ENCODE results near the gene PHLDB3.
"Not testable (repeated sequence)": the region's sequence is repeated elsewhere in the genome, so short reads cannot be mapped to it uniquely, and the experiment has no call there.

PHLDB3 gene

DNA sequence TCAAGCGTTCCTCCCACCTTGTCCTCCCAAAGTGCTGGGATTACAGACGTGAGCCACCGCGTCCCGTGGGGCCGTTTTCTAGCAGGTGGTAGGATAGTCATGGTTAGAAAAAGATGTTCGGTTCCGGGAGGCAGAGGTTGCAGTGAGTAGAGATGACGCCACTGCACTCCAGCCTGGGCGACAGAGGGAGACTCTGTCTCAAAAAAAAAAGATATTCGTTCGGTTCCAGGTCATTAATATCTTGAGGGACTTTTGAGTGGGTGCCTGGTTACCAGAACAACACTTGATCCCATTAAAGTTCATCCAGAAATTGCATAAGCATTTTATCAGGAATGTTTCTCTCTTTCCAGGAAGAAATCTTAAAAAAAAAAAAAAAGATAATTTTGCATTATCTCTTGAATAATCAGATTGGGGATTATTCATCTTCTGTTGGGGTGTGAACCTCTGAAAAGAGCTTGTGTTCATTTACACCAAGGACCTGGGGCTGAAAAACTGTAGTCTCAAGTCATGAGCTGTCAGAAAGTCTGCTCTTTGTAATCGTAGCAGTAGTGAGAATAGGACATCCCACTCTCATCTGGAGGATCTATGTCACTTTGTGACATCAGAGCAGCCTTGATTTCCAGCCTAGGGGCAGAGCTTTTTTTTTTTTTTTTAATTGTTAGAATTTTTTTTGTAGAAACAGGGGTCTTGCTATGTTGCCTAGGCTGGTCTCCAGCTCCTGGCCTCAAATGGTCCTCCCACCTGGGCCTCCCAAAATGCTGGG, 23.5 kb upstream of the PHLDB3 start:
- no peak for DNase-seq (ENCODE audit: low read depth in 2 of 2)

DNA sequence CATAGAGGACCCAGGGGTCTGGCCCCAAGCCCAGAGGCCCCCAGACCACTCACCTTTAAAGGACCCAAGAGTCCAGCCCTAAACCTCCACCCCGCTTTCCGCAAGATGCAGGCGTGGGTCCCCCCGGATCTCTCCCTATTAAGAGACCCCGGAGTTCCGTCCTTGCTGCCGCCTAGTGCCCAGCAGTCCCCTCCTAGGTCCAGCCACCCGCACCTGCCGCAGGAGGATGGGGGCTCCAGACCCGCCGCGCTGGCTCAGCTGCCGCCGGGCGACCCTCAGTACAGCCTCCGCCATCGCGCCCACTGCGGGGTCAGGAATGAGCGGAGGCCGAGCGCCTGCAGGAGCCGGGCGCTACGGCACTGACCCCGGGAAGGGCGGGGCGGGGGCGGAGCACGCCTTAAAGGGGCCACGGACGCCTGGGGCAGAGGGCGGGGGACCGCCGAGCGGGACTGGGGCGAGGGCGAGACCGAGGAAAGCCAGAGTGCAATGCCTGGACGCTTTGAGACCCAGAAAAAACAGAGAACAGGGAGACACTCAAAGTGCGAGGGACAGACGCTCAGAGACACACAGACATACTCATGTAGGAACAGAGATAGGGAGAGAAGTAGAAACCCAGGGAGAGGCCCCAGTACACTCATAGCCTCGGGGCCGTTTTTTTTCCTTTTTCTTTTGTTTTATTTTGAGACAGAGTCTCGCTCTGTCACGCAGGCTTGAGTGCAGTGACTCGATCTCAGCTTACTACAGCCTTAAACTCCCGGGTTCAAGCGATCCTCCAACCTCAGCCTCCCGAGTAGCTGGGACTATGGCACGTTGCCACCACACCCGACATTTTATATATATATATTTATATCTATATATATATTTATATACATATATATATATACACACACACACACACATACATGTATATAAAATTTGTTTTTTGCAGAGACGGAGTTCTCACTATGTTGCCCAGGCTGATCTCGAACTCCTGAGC, 22.6 kb upstream of the PHLDB3 start, which contains the start of gene ETHE1:
Gene ETHE1, minus strand, starts transcription at position 318 of the 976 bp plus-strand sequence. Its CDS starts 24 bp downstream, at position 294.
- peak; percentile 44 to 53 for DNase-seq (ENCODE audit: low read depth in 2 of 2)

DNA sequence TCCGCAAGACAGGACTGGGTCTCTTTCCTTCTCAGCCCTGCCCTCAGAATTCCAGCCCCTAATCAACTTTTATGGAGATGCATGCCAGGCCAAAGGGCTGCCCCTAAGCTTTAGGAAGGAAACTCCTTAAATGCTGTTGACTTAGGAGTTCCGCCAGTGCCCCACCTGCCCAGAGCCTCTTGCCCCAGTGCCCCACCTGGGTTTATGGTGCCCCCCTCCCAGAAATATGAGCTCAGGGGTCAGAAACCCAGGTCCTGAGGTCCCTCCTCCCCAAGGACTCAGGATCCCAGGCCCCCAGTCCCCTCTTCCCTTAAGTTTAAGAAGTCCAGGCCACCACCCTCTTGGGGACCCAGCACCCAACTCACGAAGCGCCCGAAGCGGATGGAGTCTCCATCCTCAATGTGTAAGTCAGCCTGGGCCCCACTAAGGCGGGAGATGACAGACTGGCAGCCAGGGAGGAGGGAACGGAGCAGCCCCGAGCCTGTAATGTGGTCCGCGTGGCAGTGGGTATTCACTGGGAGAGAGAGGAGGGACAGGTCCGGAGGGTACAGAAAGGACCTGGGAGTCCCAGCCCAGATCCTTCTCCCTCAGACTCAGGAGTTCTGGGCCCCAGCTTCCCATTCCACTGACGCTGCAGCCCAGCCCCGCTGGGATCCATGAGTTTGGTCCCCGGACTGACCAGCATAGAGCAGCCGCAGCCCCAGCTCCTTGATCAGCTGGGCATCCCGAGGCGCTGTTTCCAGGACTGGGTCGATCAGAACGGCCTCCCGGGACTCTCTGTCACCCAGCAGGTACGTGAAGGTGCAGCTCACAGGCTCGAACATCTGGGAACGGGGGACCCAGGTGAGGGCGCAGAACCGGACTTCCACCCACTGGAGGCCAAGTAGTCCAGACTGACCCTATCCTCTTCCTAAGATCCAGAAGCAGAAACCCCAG, 21.6 kb upstream of the PHLDB3 start:
- no peak for DNase-seq (ENCODE audit: low read depth in 2 of 2)

DNA sequence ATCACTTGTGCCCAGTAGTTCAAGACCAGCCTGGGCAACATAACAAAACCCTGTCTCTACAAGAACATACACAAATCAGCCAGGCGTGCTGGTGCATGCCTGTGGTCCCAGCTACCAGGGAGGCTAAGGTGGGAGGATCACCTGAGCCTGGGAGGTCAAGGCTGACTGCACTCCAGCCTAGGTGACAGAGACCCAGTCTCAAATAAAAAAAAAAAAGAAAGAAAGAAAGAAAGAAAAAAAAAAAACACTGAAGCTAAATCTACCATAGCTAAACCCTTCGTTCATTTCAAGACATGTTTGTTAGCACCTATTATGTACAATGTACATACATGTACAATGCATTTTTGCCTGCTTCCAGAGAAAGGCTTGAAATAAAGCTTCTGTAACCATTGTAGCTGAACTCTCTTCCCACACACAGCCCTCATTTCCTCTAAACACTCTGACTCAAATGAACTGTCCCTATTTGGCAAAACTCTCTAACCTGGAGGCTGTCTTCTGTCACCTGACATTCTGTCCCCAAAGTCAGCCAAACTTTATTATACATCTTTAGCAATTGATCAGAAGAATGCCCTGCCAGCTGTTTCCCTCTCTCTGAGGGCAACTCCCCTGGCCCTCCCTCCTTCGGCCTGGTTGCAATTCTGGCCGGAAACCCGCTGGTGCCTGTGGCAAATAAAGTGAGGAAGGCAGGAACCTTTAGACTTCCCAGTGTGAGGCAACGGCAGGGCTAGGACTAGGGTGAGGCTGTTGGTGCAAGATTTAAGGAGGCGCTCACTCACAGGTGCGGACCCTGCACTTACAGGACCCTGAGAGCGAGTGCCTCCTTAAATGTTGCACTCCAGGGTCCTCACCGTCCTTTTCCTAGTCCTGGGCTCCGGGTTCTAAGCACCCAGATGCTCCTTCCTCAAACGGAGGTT, 20.6 kb upstream of the PHLDB3 start:
- no peak for DNase-seq (ENCODE audit: low read depth in 2 of 2)

DNA sequence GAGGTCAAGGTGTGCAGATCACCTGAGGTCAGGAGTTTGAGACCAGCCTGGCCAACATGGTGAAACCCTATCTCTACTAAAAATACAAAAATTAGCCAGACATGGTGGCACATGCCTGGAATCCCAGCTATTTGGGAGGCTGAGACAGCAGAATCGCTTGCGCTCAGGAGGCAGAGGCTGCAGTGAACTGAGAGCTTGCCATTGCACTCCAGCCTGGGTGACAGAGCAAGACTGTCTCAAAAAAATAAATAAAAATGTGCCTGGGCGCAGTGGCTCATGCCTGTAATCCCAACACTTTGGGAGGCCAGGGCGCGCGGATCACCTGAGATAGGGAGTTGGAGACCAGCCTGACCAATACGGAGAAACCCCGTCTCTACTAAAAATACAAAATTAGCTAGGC, 19.1 kb upstream of the PHLDB3 start:
- not testable (repeated sequence) for DNase-seq (ENCODE audit: low read depth in 2 of 2)

DNA sequence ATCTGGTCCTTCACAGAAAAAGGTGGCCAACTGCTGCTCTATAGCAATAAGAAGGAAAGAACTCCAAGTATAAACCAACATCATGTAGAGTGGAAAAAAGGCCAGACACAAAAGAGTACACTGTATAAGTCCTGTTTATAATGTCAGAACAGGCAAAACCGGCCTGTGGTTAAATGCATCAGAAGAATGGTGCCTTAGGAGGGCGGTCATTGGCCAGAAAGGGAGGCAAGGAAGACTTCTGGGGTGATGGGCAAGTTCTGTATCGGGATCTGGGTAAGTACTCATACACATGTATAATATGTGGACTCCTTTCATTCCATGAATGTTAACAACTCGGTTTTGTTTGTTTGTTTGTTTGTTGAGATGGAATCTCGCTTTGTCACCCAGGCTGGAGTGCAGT, 18.4 kb upstream of the PHLDB3 start:
- no peak for DNase-seq (ENCODE audit: low read depth in 2 of 2)

DNA sequence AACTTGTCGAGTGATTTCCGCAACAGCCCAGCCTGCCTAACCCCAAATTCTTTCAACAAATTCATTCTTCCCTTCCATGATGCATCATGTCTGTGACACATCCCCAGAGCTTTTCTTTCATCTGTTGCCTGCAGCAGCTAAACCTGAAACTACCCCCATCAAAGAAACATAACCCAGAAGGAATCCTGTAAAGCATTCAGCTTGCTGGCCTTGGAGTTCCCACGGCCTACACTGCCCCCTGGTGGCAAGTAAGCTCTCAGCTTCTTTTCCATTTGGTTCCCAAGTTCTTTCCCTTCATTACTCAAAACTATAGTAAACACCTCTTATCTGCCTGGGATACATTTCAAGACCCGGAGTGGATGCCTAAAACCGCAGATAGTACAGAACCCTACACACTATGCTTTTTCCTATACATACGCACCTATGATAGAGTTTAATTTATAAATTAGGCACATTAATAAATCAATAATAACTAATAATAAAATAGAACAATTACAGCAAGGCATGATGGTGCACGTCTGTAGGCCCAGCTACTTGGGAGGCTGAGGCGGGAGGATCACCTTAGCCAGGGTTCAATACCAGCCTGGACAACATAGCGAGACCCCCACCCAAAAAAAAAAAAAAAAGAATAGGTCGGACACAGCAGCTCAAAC, 15.0 kb upstream of the PHLDB3 start:
- peak in 1 of 2 donors; percentile 54 for DNase-seq (ENCODE audit: low read depth in 2 of 2)

DNA sequence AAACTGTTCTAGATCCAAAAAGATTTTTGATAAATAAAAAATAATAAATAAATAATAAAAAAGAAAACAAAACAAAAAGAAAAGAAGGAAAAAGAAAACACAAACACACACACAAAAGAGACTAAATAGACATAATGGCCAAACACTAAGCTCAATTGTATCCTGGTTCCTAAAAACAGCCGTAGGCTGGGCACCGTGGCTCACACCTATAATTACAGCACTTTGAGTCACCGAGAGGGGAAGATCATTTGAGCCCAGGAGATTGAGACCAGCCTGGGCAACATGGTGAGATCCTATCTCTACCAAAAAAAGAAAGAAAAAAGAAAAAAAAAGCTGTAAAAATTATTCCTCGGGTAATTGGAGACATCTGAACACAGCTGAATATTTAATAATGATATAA, 13.5 kb upstream of the PHLDB3 start:
- DNase-seq (ENCODE audit: low read depth in 2 of 2) = no peak

DNA sequence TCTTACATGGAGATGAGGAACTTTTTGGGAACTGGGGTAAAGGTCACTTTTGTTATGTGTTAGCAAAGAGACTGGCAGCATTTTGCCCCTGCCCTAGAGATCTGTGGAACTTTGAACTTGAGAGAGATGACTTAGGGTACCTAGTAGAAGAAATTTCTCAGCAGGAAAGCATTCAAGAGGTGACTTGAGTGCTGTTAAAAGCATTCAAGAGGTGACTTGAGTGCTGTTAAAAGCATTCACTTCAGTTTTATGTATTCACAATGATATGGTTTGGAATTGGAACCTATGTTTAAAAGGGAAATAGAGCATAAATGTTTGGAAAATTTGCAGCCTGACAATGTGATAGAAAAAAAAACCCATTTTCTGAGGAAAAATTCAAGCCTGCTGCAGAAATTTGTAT, 7.9 kb upstream of the PHLDB3 start:
- not testable (repeated sequence) for DNase-seq (ENCODE audit: low read depth in 2 of 2)

DNA sequence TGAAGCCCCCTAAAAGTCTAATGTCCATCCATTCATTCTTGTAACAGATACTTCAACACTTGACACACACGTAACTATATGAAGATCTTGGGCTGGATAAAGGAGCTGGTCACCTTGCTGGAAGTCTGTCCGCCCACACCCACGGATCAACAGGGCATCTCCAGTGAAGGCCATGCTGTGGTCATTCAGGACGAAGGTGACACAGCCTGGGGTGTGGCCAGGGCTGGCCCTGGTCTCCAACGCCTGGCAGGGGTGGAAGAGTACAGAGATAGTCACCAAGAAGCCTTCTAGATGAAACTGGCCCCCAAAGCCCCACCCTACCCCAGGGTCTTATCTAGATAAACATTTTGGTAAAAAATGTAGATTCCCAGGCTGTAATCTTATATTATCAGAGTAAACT, 6.8 kb upstream of the PHLDB3 start:
- DNase-seq (ENCODE audit: low read depth in 2 of 2) = no peak

DNA sequence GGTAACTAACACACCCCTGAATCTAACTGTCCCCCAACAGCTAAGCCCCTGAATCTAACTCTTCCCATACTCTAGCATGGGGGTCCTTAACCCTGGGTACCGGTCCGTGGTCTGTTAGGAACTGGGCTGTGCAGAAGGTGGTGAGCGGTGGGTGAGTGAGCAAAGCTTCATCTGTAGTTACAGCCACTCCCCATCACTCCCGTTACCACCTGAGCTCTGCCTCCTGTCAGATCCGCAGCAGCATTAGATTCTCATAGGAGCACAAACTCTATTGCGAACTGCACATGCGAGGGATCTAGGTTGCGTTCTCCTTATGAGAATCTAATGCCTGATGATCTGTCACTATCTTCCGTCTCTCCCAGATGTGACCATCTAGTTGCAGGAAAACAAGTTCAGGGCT, 6.2 kb upstream of the PHLDB3 start:
- DNase-seq (ENCODE audit: low read depth in 2 of 2) = no peak

DNA sequence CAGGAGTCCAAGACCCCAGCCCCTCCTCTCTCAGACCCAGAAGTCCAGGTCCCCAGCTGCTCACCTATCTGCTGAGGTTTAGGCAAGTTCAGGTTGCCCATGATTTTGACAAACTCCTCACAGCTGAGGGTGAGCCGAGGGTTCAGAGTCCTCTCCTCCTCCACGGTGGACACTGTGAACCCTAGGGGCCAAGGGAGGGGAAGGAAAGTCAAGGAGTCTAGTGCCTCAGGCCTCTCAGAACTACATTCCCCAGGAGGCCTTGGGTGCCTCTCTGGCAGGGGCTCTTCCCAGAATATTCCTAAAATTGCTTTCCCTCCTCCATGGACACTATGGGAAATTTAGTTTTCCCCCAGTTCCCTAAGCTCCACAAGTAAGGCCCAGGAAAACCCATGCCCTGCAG, 3.3 kb upstream of the PHLDB3 start:
- no peak for DNase-seq (ENCODE audit: low read depth in 2 of 2)

DNA sequence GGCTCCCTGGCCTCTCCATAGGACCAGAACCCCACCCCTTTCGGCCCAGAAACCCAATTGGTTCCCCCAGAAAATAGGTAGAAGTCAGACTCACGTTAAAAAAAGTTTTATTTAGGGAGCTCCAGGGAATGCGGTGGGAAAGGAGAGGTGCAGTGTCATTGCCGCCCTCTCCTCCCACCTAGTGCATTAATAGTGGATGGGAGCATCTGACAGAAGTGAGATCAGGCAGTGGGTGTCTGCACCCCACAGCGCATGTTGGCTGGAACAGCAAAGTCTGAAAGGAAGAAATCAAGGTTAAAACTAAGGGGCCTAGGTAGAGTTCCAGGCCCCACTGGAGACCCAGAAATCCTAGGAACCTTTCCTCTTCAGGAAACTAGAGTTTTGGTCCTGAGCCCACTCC, 2.1 kb upstream of the PHLDB3 start:
- no peak for DNase-seq (ENCODE audit: low read depth in 2 of 2)

DNA sequence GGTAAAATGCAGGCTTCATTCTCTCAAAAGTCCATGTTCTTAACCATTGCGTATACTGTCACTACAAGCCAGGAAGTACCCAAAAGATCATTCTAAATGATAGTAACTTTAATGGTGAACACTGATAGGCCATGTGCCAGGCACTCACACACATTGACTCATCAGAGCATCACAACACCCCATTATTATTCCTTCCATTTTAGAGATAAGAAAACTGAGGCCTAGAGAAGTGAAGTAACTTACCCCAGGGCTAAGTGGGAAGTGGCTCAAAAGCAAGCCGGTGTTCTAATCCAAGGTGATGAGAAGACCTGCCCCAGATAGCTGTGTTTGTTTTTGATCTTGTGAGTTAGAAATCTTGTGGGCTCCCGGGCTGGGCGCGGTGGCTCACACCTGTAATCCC, 1.4 kb upstream of the PHLDB3 start:
- DNase-seq (ENCODE audit: low read depth in 2 of 2) = no peak

DNA sequence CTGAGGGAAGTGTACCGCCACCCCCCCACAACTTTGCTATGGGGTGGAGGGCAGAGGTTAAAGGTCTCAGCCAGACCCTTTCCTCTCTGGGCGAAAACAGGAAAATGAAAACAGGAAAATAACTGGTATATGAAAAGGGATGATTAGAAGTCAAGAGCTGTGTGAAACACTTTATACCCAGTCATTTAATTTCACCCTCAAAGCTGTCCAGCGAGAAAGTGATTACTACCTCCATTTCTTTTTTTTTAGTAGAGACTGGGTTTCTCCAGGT, 575 bp upstream of the PHLDB3 start:
- no peak for DNase-seq (ENCODE audit: low read depth in 2 of 2)

DNA sequence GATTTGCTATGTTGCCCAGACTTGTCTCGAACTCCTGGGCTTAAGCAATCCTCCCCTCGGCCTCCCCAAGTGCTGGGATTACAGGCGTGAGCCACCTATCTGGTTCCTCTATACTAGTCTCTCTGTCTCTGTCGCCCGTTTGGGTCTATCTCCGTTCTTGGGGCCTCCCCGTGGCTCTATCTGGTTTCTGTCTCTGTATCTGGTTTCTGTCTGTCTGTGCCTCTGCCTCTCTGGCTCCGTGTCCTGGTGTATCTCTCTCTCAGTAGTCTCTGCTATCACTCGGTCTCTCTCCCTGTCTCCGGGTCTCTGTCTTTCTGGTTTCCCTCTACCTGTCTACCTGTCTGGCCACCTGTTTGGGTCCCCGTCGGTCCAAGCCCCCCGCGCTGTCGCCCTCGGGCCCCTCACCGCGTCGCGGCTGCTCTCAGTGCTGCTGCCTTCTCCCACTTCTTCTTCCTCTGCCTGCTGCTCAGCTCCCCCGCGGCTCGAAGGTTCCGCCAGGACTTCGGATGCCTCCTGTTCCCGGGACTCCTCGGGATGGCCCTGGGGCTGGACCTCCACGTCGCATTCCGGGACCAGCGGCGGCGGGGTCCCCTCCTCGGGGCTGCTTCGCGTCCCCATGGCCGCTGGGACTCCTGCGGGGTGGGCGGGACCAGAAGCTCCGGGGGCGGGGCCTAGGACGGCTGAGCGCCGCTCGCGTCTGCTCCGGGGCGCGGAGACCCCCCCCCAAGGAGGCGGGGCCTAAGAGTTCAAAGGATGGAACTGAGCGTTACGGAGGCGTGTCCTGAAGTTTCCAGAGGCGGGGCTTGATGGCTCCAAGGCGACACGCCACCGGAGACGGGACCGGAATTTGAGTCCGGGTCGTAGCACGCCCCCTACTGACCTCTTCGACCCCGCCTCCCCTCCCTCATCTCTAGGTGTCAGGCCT, 783 bp downstream of the PHLDB3 start:
- peak; percentile 96 to 97 for DNase-seq (ENCODE audit: low read depth in 2 of 2)

DNA sequence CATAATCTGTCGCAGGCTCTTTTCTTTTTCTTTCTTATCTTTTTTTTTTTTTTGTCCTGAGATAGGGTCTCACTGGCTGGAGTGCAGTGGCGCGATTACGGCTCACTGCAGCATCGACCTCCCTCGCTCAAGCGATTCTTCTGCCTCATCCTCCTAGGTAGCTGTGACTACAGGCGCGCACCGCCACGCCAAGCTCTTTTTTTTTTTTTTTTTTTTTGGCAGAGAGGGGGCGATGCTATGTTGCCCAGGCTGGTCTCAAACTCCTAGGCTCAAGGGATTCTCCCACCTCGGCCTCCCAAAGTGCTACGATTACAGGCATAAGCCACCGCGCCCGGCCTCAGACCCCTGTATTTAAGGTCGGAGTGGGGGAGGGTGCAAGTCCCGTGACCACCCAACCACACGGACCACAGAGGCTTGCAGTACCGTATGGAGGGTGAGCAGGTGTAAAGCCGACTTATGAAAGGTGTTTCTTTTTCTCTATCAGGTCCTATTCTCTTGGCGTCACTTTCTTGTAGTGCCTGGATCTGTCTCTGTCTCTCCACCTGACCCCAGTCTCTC, 2.0 kb downstream of the PHLDB3 start:
- no peak for DNase-seq (ENCODE audit: low read depth in 2 of 2)

DNA sequence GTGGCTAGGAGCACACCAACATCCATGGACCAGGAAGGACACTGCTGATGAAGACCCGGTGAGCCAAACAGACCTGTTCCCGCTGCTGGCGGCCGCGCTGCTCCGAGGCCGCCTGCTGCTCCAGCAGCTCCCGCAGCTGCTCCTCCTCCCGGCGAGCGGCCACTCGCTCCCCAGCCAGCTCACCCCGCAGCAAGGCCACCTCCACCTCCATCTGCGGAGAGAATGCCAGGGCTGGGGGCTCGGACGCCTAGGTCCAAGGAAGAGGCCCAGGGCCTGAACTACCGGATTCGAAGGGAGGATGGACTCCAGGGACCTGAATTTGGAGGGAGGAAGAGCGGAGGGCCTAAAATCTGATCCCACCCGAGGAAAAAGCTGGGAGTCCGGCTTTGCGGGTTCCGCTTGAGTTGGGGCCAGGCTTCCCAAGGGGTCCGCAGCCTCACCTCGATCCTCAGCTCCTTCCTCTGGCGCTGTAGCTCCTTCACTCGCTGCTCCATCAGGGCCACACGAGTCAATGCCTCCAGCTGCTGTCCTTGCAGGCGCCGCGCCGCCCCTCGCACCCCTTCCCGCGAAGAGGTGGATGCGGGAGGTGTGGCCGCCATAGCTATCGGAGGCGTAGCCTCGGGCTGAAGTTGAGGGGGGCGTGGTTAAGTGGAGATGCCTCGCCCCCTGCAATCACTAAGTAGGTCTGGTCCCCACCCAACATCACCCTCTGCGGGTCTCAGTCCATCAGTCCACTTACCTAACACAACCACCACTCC, 2.7 kb downstream of the PHLDB3 start:
- DNase-seq (ENCODE audit: low read depth in 2 of 2) = no peak

Measured in stimulated activated CD8-positive, alpha-beta memory T cell treated with anti-CD3 and anti-CD28 coated beads, Interleukin-15, amount 100 ng/mL, for 4 hours (primary cell).